Aorta (tissue), 5 donors: ENCODE data around the gene PRSS50. TPM values are rescaled to one million over a fixed set of nuclear protein-coding genes. Genes with fewer than 3 reads are reported as not detected.
A peak's percentile ranks its signal among the peaks of the same experiment; 100 is the strongest.

ENCODE experiments used
- ATAC-seq: fragments of 200-7000 bp; cut with Tn5 transposase; one replicate; pipeline ENCODE4 v1.9.1; 2022; ENCODE audit warnings: moderate library complexity; ENCODE audit not compliant: low FRiP score
- DNase-seq, 2 donors: peaks; one replicate each; pipeline ENCODE4 v3.0.0-alpha.2; 2020
- H3K27ac ChIP-seq, 2 donors: one replicate each; pipeline ENCODE4 v1.5.1; 2013; ENCODE audit warnings: low read length in 2 of 2, mild to moderate bottlenecking in 2 of 2, moderate library complexity in 2 of 2, control low read depth in 1 of 2, inconsistent platforms in 1 of 2, low read depth in 1 of 2
- H3K27me3 ChIP-seq, 2 donors: one replicate each; pipeline ENCODE4 v1.6.1; 2013; ENCODE audit warnings: control low read depth in 1 of 2, low read length in 1 of 2, mild to moderate bottlenecking in 1 of 2, moderate library complexity in 1 of 2; ENCODE audit not compliant: insufficient read depth in 2 of 2, control insufficient read depth in 1 of 2
- H3K36me3 ChIP-seq, 2 donors: one replicate each; pipeline ENCODE4 v1.6.1; 2013; ENCODE audit warnings: control low read depth in 1 of 2, low read length in 1 of 2, mild to moderate bottlenecking in 1 of 2; ENCODE audit not compliant: insufficient read depth in 2 of 2, control insufficient read depth in 1 of 2
- H3K4me1 ChIP-seq, 2 donors: one replicate each; pipeline ENCODE4 v1.6.1; 2013; ENCODE audit warnings: low read length in 2 of 2, control low read depth in 1 of 2, mild to moderate bottlenecking in 1 of 2, moderate library complexity in 1 of 2; ENCODE audit not compliant: insufficient read depth in 2 of 2, control insufficient read depth in 1 of 2
- H3K4me3 ChIP-seq, 2 donors: one replicate each; pipeline ENCODE4 v1.5.1; 2013; ENCODE audit warnings: low read length in 2 of 2, control low read depth in 1 of 2, mild to moderate bottlenecking in 1 of 2
- H3K9me3 ChIP-seq: one replicate; pipeline ENCODE4 v1.6.1; 2013; ENCODE audit warnings: mild to moderate bottlenecking, low read length; ENCODE audit not compliant: control insufficient read depth
- WGBS, 2 donors: extraction: QIAGEN DNeasy Blood & Tissue Kit; methylation state at CpG; one replicate each; pipeline ENCODE4 v1.1.7; 2013; 5-methylcytosine and 5-hydroxymethylcytosine counted together
- intact Hi-C, 2 donors: fragments of 100-400 bp; cut with DNase I; formaldehyde crosslinking; loops; one replicate each; pipeline versions ENCODE4 v1.14.2 to v1.15.0; 2022
- polyA plus RNA-seq, 2 donors: library from polyadenylated mRNA; stranded (reverse); fragments of 200-250 nt; gene quantifications; one replicate each; pipeline ENCODE4 v1.2.3, GENCODE V29; 2013
- total RNA-seq, 2 donors: library from RNA; stranded (reverse); fragmentation: NEBNext Ultra II Directional; extraction: Animal tissue kit (Norgen Biotek cat#: 25700); gene quantifications; one replicate each; pipeline ENCODE4 v1.2.1, GENCODE V29; 2021
- donor health status: healthy with polysubstance abuse.
- donor health status: Bipolar disorder and iron deficiency.
- donor health status: DM: no; HTN: no; CAD: no.
- donor health status: DM: no; HTN: no; CAD: no.
- donor health status: DM: yes; HTN: yes; CAD: no.

PRSS50 gene
- total and polyA plus RNA-seq, 4 donors: 0.31 TPM; not detected in 3

GRCh38 chr3:46693038-46693891, 24.4 kb downstream of the PRSS50 start, which contains the start of gene ALS2CL:
TSS of gene ALS2CL (minus strand) at chr3:46693679. CDS start at chr3:46689440, 4,239 bp downstream.
- ATAC-seq: peak; percentile 72
- intact Hi-C loops: no loop called here
- Histone ChIP-seq H3K4me1 (peaks cover 0 to 5% of the 10 kb centered on the region in 2 donors), H3K4me3 (peak within 1 kb of the TSS; percentile 55 to 62), H3K27ac (peak within 1 kb of the TSS; percentile 5 to 73), H3K9me3 (no peaks in the 10 kb centered on the region), H3K36me3 (no peaks in the 10 kb centered on the region), H3K27me3 (no peaks in the 10 kb centered on the region)
- peak; percentile 74 to 86 for DNase-seq
- WGBS, 2 donors: 1% methylated on average over 56 to 71 of the region's 71 CpGs

GRCh38 chr3:46692566-46692990, 25.1 kb downstream of the PRSS50 start:
- peaks cover 0 to 5% of the 10 kb centered on the region in 2 donors for H3K4me1 ChIP-seq
- WGBS, 2 donors: 57 to 64% methylated on average over 11 of the region's 11 CpGs
- no peaks in the 10 kb centered on the region for H3K27me3 ChIP-seq
- ATAC-seq (no peak), DNase-seq (peak in 1 of 2 donors; percentile 58)
- H3K4me3 ChIP-seq: peak overlapping the region; percentile 55 to 62
- no peaks in the 10 kb centered on the region for H3K36me3 ChIP-seq
- intact Hi-C loops: no loop called here
- no peaks in the 10 kb centered on the region for H3K9me3 ChIP-seq
- no peak overlapping the region for H3K27ac ChIP-seq

- Histone ChIP-seq H3K27ac (no peak overlapping the region), H3K9me3 (no peaks in the 10 kb centered on the region), H3K27me3 (no peaks in the 10 kb centered on the region), H3K4me3 (no peak overlapping the region), H3K36me3 (no peaks in the 10 kb centered on the region), H3K4me1 (no peaks in the 10 kb centered on the region)
- 45 to 66% methylated on average over 5 of the region's 5 CpGs for WGBS, 2 donors
- DNase-seq: no peak
- intact Hi-C loops: no loop called here
- no peak for ATAC-seq
Observed at GRCh38 chr3:46690798-46691197, 26.9 kb downstream of the PRSS50 start.

GRCh38 chr3:46685446-46685845, 32.2 kb downstream of the PRSS50 start:
- intact Hi-C loops: no loop called here
- Histone ChIP-seq H3K4me3 (no peak overlapping the region), H3K4me1 (no peaks in the 10 kb centered on the region), H3K36me3 (peaks cover 0 to 2% of the 10 kb centered on the region in 2 donors), H3K27ac (no peak overlapping the region), H3K27me3 (no peaks in the 10 kb centered on the region), H3K9me3 (no peaks in the 10 kb centered on the region)
- WGBS, 2 donors: 93 to 95% methylated on average over 9 of the region's 9 CpGs
- ATAC-seq: no peak
- no peak for DNase-seq

- Histone ChIP-seq H3K4me3 (no peak overlapping the region), H3K27me3 (no peaks in the 10 kb centered on the region), H3K4me1 (no peaks in the 10 kb centered on the region), H3K9me3 (no peaks in the 10 kb centered on the region), H3K27ac (no peak overlapping the region), H3K36me3 (peaks cover 0 to 2% of the 10 kb centered on the region in 2 donors)
- ATAC-seq (no peak), DNase-seq (no peak)
- 89 to 91% methylated on average over 2 of the region's 2 CpGs for WGBS, 2 donors
- intact Hi-C loops: no loop called here
Observed at GRCh38 chr3:46684891-46685290, 32.8 kb downstream of the PRSS50 start.

GRCh38 chr3:46682974-46683373, 34.7 kb downstream of the PRSS50 start:
- DNase-seq (no peak), ATAC-seq (no peak)
- WGBS, 2 donors: 85 to 92% methylated on average over 11 of the region's 11 CpGs
- H3K36me3 ChIP-seq: peaks cover 0 to 2% of the 10 kb centered on the region in 2 donors
- intact Hi-C loops: no loop called here
- H3K27ac ChIP-seq: no peak overlapping the region
- H3K4me3 ChIP-seq: no peak overlapping the region
- no peaks in the 10 kb centered on the region for H3K27me3 ChIP-seq
- H3K9me3 ChIP-seq: no peaks in the 10 kb centered on the region
- no peaks in the 10 kb centered on the region for H3K4me1 ChIP-seq

- Histone ChIP-seq H3K27ac (no peak overlapping the region), H3K4me3 (no peak overlapping the region), H3K27me3 (no peaks in the 10 kb centered on the region), H3K36me3 (peaks cover 0 to 2% of the 10 kb centered on the region in 2 donors), H3K9me3 (no peaks in the 10 kb centered on the region), H3K4me1 (no peaks in the 10 kb centered on the region)
- DNase-seq (no peak), ATAC-seq (no peak)
- WGBS, 2 donors: 82 to 84% methylated on average over 12 to 13 of the region's 13 CpGs
- intact Hi-C loops: no loop called here
Observed at GRCh38 chr3:46681856-46682540, 35.7 kb downstream of the PRSS50 start.

- ATAC-seq (no peak), DNase-seq (no peak)
- H3K27me3 ChIP-seq: no peaks in the 10 kb centered on the region
- peaks cover 0 to 2% of the 10 kb centered on the region in 2 donors for H3K36me3 ChIP-seq
- WGBS, 2 donors: 89 to 90% methylated on average over 10 of the region's 10 CpGs
- H3K9me3 ChIP-seq: no peaks in the 10 kb centered on the region
- intact Hi-C loops: no loop called here
- H3K4me1 ChIP-seq: no peaks in the 10 kb centered on the region
- no peak overlapping the region for H3K27ac ChIP-seq
- H3K4me3 ChIP-seq: no peak overlapping the region
Observed at GRCh38 chr3:46681387-46681786, 36.3 kb downstream of the PRSS50 start.
